C4-2B (cell line): Measurements from ENCODE around the gene COX6A1.

Source experiments
- H3K27ac ChIP-seq: fragments of 450-650 bp; 2 replicates; pipeline ENCODE4 v1.5.1; 2017
- ZFX ChIP-seq: fragments of 450-650 bp; IDR thresholded peaks from 2 replicates; pipeline ENCODE4 v1.6.1; 2017
- TF ChIP-seq, protein P1 (sequence below): fragments of 450-650 bp; conservative IDR thresholded peaks from 2 replicates; pipeline ENCODE4 v1.5.1; 2017; ENCODE audit warnings: mild to moderate bottlenecking

COX6A1 gene

GRCh38 chr12:120402217-120402616 lies 35.7 kb upstream of the COX6A1 start:
- TF ChIP-seq ZFX = no peak
- TF ChIP-seq, protein P1, sequence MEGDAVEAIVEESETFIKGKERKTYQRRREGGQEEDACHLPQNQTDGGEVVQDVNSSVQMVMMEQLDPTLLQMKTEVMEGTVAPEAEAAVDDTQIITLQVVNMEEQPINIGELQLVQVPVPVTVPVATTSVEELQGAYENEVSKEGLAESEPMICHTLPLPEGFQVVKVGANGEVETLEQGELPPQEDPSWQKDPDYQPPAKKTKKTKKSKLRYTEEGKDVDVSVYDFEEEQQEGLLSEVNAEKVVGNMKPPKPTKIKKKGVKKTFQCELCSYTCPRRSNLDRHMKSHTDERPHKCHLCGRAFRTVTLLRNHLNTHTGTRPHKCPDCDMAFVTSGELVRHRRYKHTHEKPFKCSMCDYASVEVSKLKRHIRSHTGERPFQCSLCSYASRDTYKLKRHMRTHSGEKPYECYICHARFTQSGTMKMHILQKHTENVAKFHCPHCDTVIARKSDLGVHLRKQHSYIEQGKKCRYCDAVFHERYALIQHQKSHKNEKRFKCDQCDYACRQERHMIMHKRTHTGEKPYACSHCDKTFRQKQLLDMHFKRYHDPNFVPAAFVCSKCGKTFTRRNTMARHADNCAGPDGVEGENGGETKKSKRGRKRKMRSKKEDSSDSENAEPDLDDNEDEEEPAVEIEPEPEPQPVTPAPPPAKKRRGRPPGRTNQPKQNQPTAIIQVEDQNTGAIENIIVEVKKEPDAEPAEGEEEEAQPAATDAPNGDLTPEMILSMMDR = no peak
- H3K27ac ChIP-seq = no peak overlapping the region

DNA sequence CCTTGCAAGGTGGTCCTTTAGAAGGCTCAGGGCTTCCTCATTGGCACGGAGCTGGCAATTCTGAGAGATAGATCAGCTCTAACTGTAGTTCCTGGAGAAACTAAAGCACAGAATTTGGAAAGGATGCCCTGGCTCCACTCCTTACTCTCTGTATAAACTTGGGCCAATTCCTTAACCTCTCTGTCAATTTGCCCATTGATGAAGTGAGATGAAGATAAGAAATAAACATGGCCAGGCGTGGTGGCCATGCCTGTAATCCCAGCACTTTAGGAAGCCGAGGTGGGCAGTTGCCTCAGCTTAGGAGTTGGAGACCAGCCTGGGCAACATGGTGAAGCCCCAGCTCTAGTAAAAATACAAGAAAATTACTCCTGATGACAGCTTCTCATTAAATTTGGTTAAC lies 34.0 kb upstream of the COX6A1 start:
- H3K27ac ChIP-seq = no peak overlapping the region
- TF ChIP-seq, protein P1 = no peak
- TF ChIP-seq ZFX = no peak

GRCh38 chr12:120404271-120404670 lies 33.6 kb upstream of the COX6A1 start:
- TF ChIP-seq, protein P1 = no peak
- no peak for TF ChIP-seq ZFX
- H3K27ac ChIP-seq = no peak overlapping the region

DNA sequence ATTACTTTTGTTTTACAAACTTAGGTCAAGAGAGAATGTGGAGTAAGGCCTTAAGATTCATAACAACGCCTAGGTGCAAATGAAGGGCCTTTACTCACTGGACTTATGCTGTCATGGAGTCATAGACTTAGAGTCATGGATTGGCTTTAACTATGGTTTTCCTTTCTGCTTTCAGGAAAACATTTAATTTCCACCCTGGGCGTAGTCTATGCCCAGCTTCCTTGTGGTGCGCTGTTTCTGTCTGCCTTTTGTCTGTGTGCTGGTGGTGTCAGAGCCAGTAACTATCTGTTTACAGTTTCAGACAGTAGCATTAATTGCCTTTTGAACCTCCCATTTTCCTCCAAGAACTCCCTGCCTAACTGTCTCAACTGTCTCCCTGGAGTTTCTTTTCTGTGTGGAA lies 31.8 kb upstream of the COX6A1 start:
- H3K27ac ChIP-seq = no peak overlapping the region
- no peak for TF ChIP-seq ZFX
- TF ChIP-seq, protein P1 = no peak

DNA sequence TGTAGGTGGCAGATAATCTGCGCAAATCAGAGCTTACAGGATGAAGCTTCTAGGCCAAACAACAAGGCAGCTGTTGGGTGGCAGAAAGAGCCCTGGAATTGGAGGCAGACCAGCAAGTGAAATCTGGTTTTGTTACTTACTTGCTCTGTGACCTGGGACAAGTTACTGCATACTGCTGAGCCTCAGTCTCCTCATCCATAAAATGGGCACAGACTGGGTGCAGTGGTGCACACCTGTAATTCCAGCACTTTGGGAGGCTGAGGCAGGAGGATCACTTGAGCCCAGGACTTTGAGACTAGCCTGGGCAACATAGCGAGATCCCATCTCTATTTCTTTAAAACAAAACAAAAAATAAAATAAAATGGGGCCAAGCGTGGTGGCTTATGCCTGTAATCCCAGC lies 31.4 kb upstream of the COX6A1 start:
- H3K27ac ChIP-seq = no peak overlapping the region
- TF ChIP-seq, protein P1 = no peak
- no peak for TF ChIP-seq ZFX

- no peak overlapping the region for H3K27ac ChIP-seq
- no peak for TF ChIP-seq ZFX
- TF ChIP-seq, protein P1 = no peak
Measured at GRCh38 chr12:120408771-120409170, 29.1 kb upstream of the COX6A1 start.

DNA sequence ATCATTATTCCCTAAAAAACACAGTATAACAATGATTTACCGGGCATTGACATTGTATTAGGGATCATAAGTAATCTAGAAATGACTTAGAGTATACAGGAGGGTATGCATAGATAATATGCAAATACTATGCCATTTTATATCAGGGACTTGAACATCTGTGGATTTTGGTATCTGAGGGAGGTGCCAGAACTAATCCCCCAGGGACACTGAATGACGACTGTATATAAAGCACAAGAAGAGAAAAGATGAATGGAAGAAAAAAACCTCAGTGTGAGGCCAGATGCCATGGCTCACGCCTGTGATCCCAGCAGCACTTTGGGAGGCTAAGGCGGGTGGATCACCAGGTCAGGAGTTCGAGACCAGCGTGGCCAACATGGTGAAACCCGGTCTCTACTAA lies 25.5 kb upstream of the COX6A1 start:
- no peak overlapping the region for H3K27ac ChIP-seq
- TF ChIP-seq, protein P1 = no peak
- TF ChIP-seq ZFX = no peak
